Measurements from ENCODE around the gene EGFL7.

- no peak for TF ChIP-seq CTCF (IDR thresholded peaks at IDR 0.05)
- TF ChIP-seq EP300 (IDR thresholded peaks at IDR 0.05): no peak
Measured at GRCh38 chr9:136675477-136676296, 13.0 kb downstream of the EGFL7 start.

All from gastroesophageal sphincter (tissue), 3 donors.